Neuronal stem cell (in vitro differentiated cells): ENCODE data around the gene LTBP2.

Experiments
- DNase-seq: peaks from one replicate; pipeline ENCODE4 v3.0.0-alpha.2; 2013; ENCODE audit warnings: low spot score
- H2AFZ ChIP-seq: one replicate; pipeline ENCODE4 v1.6.1; 2013; ENCODE audit warnings: mild to moderate bottlenecking, low read length, inconsistent platforms
- H2AK5ac ChIP-seq: 2 replicates; pipeline ENCODE4 v1.6.1; 2013; ENCODE audit warnings: low read depth, mild to moderate bottlenecking, inconsistent platforms, low read length, moderate library complexity, mixed read lengths
- H2BK120ac ChIP-seq: 2 replicates; pipeline ENCODE4 v1.6.1; 2013; ENCODE audit warnings: low read depth, mild to moderate bottlenecking, inconsistent platforms, low read length, moderate library complexity, mixed read lengths
- H2BK12ac ChIP-seq: one replicate; pipeline ENCODE4 v1.6.1; 2013; ENCODE audit warnings: low read length, inconsistent platforms
- H2BK15ac ChIP-seq: 2 replicates; pipeline ENCODE4 v1.6.1; 2013; ENCODE audit warnings: mild to moderate bottlenecking, low read length, inconsistent platforms, mixed read lengths
- H2BK5ac ChIP-seq: one replicate; pipeline ENCODE4 v1.6.1; 2013; ENCODE audit warnings: inconsistent platforms, mild to moderate bottlenecking, low read length, moderate library complexity
- H3K14ac ChIP-seq: one replicate; pipeline ENCODE4 v1.6.1; 2013; ENCODE audit warnings: low read length, inconsistent platforms
- H3K18ac ChIP-seq: 2 replicates; pipeline ENCODE4 v1.6.1; 2013; ENCODE audit warnings: low read length, inconsistent platforms
- H3K23ac ChIP-seq: 2 replicates; pipeline ENCODE4 v1.6.1; 2013; ENCODE audit warnings: low read depth, mild to moderate bottlenecking, mixed read lengths, low read length, inconsistent platforms; ENCODE audit not compliant: poor library complexity
- H3K27ac ChIP-seq: replicated peaks from 3 replicates; pipeline ENCODE4 v1.5.1; 2013; ENCODE audit warnings: low read length, inconsistent platforms
- H3K27me3 ChIP-seq, 3 experiments: 2 replicates each; pipeline ENCODE4 v1.6.1; 2013; ENCODE audit warnings: low read length in 3 of 3, mild to moderate bottlenecking in 2 of 3, inconsistent platforms in 1 of 3, low read depth in 1 of 3, mixed read lengths in 1 of 3, moderate library complexity in 1 of 3; ENCODE audit not compliant: control insufficient read depth in 3 of 3, insufficient read depth in 3 of 3
- H3K36me3 ChIP-seq, 2 donors: replicated peaks in 1 of 2; 2 replicates each; pipeline ENCODE4 v1.6.1; 2013; ENCODE audit warnings: low read length in 2 of 2; ENCODE audit not compliant: control insufficient read depth in 2 of 2, insufficient read depth in 2 of 2
- H3K4ac ChIP-seq: 2 replicates; pipeline ENCODE4 v1.6.1; 2013; ENCODE audit warnings: inconsistent platforms, mild to moderate bottlenecking, low read length, moderate library complexity
- H3K4me1 ChIP-seq, 2 donors: 1 replicate in 1 of 2; 2 replicates in 1 of 2; pipeline ENCODE4 v1.6.1; 2013; ENCODE audit warnings: low read length in 2 of 2, low read depth in 1 of 2; ENCODE audit not compliant: control insufficient read depth in 2 of 2, insufficient read depth in 1 of 2
- H3K4me2 ChIP-seq: one replicate; pipeline ENCODE4 v1.6.1; 2013; ENCODE audit warnings: mild to moderate bottlenecking, low read length, inconsistent platforms; ENCODE audit not compliant: insufficient read depth, poor library complexity, severe bottlenecking
- H3K4me3 ChIP-seq, 2 donors: 2 replicates each; pipeline ENCODE4 v1.5.1; 2013; ENCODE audit warnings: low read length in 2 of 2, mild to moderate bottlenecking in 2 of 2, inconsistent platforms in 1 of 2, moderate library complexity in 1 of 2
- H3K79me1 ChIP-seq: one replicate; pipeline ENCODE4 v1.6.1; 2013; ENCODE audit warnings: low read depth, mild to moderate bottlenecking, inconsistent platforms, low read length, moderate library complexity
- H3K9ac ChIP-seq: one replicate; pipeline ENCODE4 v1.6.1; 2013; ENCODE audit warnings: mild to moderate bottlenecking, low read depth, low read length, inconsistent platforms; ENCODE audit not compliant: poor library complexity
- H3K9me3 ChIP-seq, 2 donors: replicated peaks in 1 of 2; 2 replicates each; pipeline versions ENCODE3 to v1.6.1; 2013; ENCODE audit warnings: low read length in 2 of 2, mild to moderate bottlenecking in 2 of 2, inconsistent platforms in 1 of 2, low read depth in 1 of 2, mixed read lengths in 1 of 2, moderate library complexity in 1 of 2; ENCODE audit not compliant: control insufficient read depth in 2 of 2, insufficient read depth in 1 of 2
- H4K8ac ChIP-seq: one replicate; pipeline ENCODE4 v1.6.1; 2013; ENCODE audit warnings: low read depth, mild to moderate bottlenecking, inconsistent platforms, low read length, moderate library complexity
- H4K91ac ChIP-seq: one replicate; pipeline ENCODE4 v1.6.1; 2013; ENCODE audit warnings: low read length, low read depth, mild to moderate bottlenecking, inconsistent platforms; ENCODE audit not compliant: poor library complexity
- whole genome bisulfite sequencing, 2 donors: extraction: QIAGEN DNeasy Blood & Tissue Kit; methylation state at CpG; one replicate each; pipeline ENCODE4 v1.1.7; 2013; ENCODE audit warnings: missing lambda C conversion rate in 2 of 2, mixed read lengths in 1 of 2; ENCODE audit not compliant: insufficient read length in 2 of 2, insufficient replicate concordance in 1 of 2; ENCODE audit errors: extremely low coverage in 2 of 2; 5-methylcytosine and 5-hydroxymethylcytosine counted together

LTBP2 gene

DNA sequence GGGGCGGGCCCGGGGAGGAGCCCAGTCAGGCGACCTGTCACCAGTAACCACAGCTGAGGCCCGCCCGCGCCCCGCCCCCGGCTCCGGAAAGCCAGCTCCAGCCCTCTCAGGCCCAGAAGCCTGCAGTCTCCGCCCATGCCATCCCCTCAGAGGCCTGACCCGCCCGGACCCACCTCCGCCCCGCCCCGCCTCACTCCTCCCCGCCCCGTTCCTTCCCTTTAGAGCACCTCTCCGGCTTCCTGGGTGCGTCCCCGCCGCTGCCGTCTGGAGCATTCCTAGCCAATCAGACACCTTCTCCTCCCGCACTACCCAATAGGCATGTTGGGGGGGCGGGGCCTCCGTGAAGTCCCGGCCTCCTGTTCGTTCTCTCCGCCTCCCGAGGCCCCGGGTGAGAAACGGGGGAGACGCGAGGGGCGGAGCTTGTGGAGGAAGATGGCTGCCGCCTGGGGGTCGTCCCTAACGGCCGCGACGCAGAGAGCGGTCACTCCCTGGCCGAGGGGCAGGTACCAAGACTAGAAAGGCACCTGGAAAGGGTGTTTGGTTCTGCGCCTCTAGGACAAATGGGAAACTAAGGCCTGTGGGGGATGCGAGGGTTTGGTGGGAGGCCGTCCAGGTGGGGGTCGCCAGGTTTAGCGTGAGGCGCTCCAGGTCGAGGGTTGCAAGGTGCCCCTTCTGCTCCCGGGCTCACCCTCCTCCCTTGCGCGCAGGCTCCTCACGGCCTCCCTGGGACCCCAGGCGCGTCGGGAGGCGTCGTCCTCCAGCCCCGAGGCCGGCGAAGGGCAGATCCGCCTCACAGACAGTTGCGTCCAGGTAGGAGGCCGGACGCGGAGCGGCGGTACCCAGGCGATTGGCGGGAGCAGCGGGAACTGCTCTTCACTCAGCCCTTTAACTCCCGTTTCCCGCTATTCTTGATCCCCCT is 118.4 kb downstream of the LTBP2 start, which contains the start of gene ISCA2:
Gene ISCA2, plus strand, starts transcription at position 423 of the 919 bp plus-strand sequence. Its CDS starts 10 bp downstream, at position 433.
- no peaks in the 10 kb centered on the region for H3K27me3 ChIP-seq
- peak within 1 kb of the TSS; percentile 100 for H3K9ac ChIP-seq
- DNase-seq, result peak; percentile 100
- H4K91ac ChIP-seq, result no peak within 1 kb of the TSS
- H4K8ac ChIP-seq, result no peak within 1 kb of the TSS
- WGBS, 2 donors, result no CpG with 5 or more reads among the region's 73 CpGs
- no peaks in the 10 kb centered on the region for H3K9me3 ChIP-seq
- peak within 1 kb of the TSS; percentile 75 for H2BK120ac ChIP-seq
- H3K36me3 ChIP-seq, result peaks cover 9 to 24% of the 10 kb centered on the region in 2 donors
- H3K4me3 ChIP-seq, result peak within 1 kb of the TSS; percentile 83 to 97
- H2BK15ac ChIP-seq, result peak within 1 kb of the TSS; percentile 91
- peak within 1 kb of the TSS; percentile 98 for H2AFZ ChIP-seq
- H3K23ac ChIP-seq, result peak within 1 kb of the TSS; percentile 97
- H3K4ac ChIP-seq, result no peak within 1 kb of the TSS
- H3K79me1 ChIP-seq, result peaks cover 6% of the 10 kb centered on the region
- peak within 1 kb of the TSS; percentile 75 for H3K4me2 ChIP-seq
- peaks cover 5 to 8% of the 10 kb centered on the region in 2 donors for H3K4me1 ChIP-seq
- peak within 1 kb of the TSS; percentile 70 for H2AK5ac ChIP-seq
- H2BK12ac ChIP-seq, result no peak within 1 kb of the TSS
- peak within 1 kb of the TSS; percentile 85 for H3K14ac ChIP-seq
- H3K18ac ChIP-seq, result peak within 1 kb of the TSS; percentile 99
- H2BK5ac ChIP-seq, result peak within 1 kb of the TSS; percentile 96
- H3K27ac ChIP-seq, result peak within 1 kb of the TSS; percentile 93

GRCh38 chr14:74492776-74493342 is 119.2 kb downstream of the LTBP2 start, which contains the start of gene NPC2:
NPC2 (minus strand) TSS chr14:74493305; CDS start chr14:74493274, 31 bp downstream.
- Histone ChIP-seq H4K8ac (no peak within 1 kb of the TSS), H2AFZ (peak within 1 kb of the TSS; percentile 98)
- no CpG with 5 or more reads among the region's 35 CpGs for WGBS, 2 donors

GRCh38 chr14:74491956-74492775 is 119.9 kb downstream of the LTBP2 start:
- Histone ChIP-seq H3K9me3 (no peaks in the 10 kb centered on the region), H3K18ac (no peak overlapping the region), H2BK120ac (no peak overlapping the region), H2AFZ (peak overlapping the region; percentile 98), H2BK5ac (no peak overlapping the region), H3K9ac (no peak overlapping the region), H3K4me2 (peak overlapping the region; percentile 75), H4K91ac (no peak overlapping the region), H3K4ac (no peak overlapping the region), H3K14ac (no peak overlapping the region), H3K23ac (no peak overlapping the region), H3K4me1 (peaks cover 5 to 8% of the 10 kb centered on the region in 2 donors), H4K8ac (no peak overlapping the region), H2BK15ac (no peak overlapping the region), H3K27ac (no peak overlapping the region), H3K27me3 (no peaks in the 10 kb centered on the region), H3K79me1 (peaks cover 6% of the 10 kb centered on the region), H3K4me3 (peak overlapping the region; percentile 83 to 86), H3K36me3 (peaks cover 10 to 21% of the 10 kb centered on the region in 2 donors), H2AK5ac (no peak overlapping the region), H2BK12ac (no peak overlapping the region)
- no CpG with 5 or more reads among the region's 20 CpGs for WGBS, 2 donors
- no peak for DNase-seq

More at GRCh38 chr14:74492776-74493342, 119.2 kb downstream of the LTBP2 start, which contains the start of gene NPC2:
- Histone ChIP-seq H3K4me1 (peaks cover 5 to 8% of the 10 kb centered on the region in 2 donors), H2BK5ac (peak within 1 kb of the TSS; percentile 96), H3K27me3 (no peaks in the 10 kb centered on the region), H2BK120ac (peak within 1 kb of the TSS; percentile 75), H3K4me3 (peak within 1 kb of the TSS; percentile 83 to 97), H3K23ac (peak within 1 kb of the TSS; percentile 97), H4K91ac (no peak within 1 kb of the TSS), H3K9me3 (no peaks in the 10 kb centered on the region), H3K36me3 (peaks cover 11 to 24% of the 10 kb centered on the region in 2 donors), H2BK15ac (peak within 1 kb of the TSS; percentile 91), H3K27ac (peak within 1 kb of the TSS; percentile 93), H3K9ac (peak within 1 kb of the TSS; percentile 100), H3K18ac (peak within 1 kb of the TSS; percentile 99), H2AK5ac (peak within 1 kb of the TSS; percentile 70), H3K14ac (peak within 1 kb of the TSS; percentile 85), H3K4ac (no peak within 1 kb of the TSS), H2BK12ac (no peak within 1 kb of the TSS), H3K79me1 (peaks cover 6% of the 10 kb centered on the region), H3K4me2 (peak within 1 kb of the TSS; percentile 75)
- no peak for DNase-seq
